ENCODE measurements around the gene CCDC117.
"Not testable (repeated sequence)": the region's sequence is repeated elsewhere in the genome, so short reads cannot be mapped to it uniquely, and the experiment has no call there.

The CCDC117 gene

GRCh38 chr22:28772633-28773460 lies at the start of gene CCDC117:
CCDC117 (plus strand) TSS chr22:28772695; CDS start chr22:28772850, 155 bp downstream.
- DNase-seq, result peak; percentile 72

DNA sequence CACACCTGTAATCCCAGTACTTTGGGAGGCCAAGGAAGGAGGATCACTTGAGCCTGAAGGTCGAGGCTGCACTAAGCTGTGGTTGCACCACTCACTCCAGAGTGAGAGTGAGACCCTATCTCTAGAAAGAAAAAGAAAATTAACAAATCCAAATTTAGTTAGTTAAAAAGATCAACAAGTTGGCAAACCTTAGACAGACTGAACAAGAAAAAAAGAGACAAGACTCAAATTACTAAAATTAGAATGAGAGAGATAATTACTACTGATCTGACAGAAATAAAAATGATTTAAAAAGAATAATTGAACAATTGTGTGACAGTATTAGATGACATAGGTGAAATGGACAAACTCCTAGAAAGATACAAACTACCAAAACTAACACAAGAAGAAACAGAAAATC lies 44.5 kb upstream of the CCDC117 start:
- no peak for DNase-seq

DNA sequence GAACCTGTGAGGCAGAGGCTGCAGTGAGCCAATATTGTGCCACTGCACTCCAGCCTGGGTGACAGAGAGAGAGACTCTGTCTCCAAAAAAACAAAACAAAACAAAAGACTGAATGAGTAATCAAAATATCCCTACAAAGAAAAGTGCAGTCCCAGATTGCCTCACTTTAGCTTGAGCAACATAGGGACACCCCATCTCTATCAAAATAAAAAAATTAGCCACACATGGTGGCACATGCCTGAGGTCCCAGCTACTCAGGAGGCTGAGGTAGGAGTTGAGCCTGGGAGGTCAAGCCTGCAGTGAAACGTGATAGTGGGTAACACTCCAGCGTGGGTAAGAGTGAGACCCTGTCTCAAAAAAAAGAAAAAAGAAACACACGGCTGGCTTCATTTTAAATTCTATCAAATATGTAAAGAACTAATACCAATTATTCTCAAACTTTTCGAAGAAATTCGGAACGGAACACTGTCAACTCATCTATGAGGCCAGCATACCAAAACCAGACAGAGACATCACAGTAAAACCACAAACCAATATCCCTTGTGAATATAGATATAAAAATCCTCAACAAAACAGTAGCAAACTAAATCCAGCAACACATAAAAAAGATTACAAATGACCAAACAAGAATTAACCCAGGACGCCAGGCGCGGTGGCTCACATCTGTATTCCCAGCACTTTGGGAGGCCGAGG lies 43.7 kb upstream of the CCDC117 start:
- no peak for DNase-seq

DNA sequence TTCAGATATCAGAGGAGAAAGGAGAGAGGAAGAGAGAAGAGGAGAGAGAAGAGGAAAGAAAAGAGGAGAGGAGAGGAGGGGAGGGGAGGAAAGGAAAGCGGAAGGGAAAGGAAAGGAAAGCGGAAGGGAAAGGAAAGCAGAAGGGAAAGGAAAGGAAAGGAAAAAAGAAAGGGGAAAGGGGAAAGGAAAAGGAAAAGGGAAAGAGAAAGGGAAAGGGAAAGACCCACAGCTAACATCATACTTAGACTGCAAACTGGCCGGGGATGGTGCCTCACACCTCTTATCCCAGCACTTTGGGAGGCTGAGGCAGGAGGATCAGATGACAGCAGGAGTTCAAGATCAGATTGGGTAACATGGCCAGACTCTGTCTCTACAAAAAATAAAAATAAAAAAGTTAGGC lies 42.3 kb upstream of the CCDC117 start:
- DNase-seq, result no peak

DNA sequence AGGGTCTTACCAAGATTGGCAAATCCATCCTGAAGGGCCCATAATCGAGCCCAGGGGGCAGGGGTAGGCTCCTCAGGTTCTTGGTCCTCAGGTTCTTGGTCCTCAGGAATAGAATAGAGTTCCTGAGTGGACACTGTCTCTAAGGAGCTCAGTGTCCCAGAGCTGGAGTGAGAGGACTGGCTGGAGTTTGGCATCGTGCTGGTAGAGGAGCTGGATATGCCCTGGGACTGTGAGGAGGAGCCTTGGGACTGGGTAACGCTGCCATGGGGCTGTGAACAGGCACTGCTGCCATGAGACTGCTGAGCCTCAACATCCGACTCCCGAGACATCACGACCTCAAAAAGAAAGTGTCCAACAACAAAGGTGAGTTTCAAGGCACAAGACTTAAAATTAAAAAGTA lies 38.1 kb upstream of the CCDC117 start:
- DNase-seq, result no peak

DNA sequence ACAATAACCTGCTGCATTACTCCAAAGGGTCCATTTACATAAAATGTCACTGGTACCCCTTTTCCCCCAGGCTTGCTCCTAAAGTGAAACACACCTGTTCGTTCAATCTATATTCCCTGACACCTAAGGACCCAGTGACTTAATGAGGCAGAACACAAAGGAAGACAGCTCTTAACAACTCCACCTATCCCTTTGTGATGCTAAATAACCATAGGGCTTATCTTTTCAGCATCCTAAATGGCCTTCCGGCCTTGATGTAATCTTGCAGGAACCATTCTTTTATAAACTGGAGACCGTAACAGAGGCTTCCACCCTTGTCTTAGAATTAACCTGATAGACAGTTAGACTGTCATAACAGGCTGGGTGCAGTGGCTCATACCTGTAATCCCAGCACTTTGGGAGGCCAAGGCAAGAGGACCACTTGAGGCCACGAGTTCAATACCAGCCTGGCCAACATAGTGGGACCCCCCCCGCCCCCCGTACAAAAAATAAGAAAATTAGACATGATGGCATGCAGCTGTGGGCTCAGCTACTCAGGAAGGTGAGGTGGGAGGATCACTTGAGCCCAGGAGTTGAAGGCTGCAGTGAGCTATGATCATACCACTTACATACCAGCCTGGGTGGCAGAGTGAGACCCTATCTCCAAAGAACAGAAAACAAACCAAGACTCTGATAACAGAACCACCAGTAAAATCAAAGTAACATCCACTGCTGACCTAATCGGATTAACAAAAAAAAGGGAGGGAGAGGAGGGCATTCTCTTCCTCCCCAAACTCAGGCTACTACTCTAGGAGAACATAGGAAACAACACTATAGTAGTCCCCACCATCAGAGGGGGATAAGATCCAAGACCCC lies 36.0 kb upstream of the CCDC117 start:
- no peak for DNase-seq

DNA sequence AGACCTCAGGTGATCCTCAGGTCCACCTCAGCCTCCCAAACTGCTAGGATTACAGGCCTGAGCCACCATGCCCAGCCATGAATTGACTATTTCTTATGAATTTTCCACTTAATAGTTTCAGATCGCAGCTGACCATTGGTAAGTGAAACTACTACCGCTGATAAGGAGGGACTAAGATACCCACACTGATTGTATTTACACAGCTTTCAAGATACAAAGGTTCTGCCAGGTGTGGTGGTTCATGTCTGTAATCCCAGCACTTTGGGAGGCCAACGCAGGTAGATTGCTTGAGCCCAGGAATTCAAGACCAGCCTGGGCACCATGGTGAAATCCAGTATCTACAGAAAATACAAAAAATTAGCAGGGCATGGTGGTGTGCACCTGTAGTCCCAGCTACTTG lies 34.8 kb upstream of the CCDC117 start:
- no peak for DNase-seq

- DNase-seq, result not testable (repeated sequence)
Measured at GRCh38 chr22:28738876-28739275, 33.6 kb upstream of the CCDC117 start.

DNA sequence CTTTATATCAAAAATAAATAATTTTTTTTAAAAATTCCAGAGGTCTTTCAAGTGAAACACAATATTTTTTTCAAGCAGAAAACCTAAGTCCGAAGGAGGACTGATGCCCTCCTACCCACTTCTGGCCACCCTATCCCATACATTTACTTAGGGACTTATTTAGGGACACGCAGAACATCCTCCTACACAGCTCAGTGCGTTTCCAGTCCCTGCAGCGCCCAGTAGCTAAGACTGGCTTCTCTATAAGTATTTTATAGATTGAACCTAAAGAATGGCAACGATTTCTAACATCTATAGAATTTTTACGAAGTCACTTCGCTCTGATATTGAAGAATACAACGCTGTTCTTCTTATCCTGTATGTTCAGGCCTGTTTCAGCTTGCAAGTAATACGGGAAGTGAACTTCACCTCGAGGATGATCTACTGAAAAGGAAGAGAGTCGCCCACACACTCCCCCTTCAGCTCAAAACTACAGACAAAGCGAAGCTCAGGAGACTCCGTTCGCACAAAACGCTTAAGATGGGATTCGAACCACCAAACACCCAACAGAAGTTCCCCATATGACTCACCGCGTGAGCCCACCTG lies 31.2 kb upstream of the CCDC117 start:
- DNase-seq, result no peak

GRCh38 chr22:28741785-28742561 lies 30.5 kb upstream of the CCDC117 start, which contains the start of the genes CHEK2 and HSCB:
CHEK2 (minus strand) TSS chr22:28741820; CDS start chr22:28734721, 7,099 bp downstream.
HSCB (plus strand) TSS chr22:28742039; CDS start chr22:28742096, 57 bp downstream.
- DNase-seq, result peak; percentile 94

GRCh38 chr22:28742562-28742962 lies 29.9 kb upstream of the CCDC117 start:
- DNase-seq, result peak; percentile 88

- DNase-seq, result no peak
Measured at GRCh38 chr22:28743852-28744251, 28.6 kb upstream of the CCDC117 start.

- no peak for DNase-seq
Measured at GRCh38 chr22:28750471-28750881, 22.0 kb upstream of the CCDC117 start.

GRCh38 chr22:28754512-28754911 lies 18.0 kb upstream of the CCDC117 start:
- not testable (repeated sequence) for DNase-seq

GRCh38 chr22:28759861-28760560 lies 12.5 kb upstream of the CCDC117 start:
- DNase-seq, result no peak

DNA sequence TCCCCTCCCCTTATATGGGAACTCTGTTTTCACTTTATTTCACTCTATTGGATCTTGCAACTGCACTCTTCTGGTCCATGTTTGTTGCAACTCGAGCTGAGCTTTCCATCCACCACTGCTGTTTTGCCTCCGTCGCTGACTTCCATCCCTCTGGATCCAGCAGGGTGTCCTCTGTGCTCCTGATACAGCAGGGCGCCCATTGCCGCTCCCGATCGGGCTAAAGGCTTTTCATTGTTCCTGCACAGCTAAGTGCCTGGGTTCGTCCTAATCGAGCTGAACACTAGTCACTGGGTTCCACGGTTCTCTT lies 11.1 kb upstream of the CCDC117 start:
- DNase-seq, result no peak

DNA sequence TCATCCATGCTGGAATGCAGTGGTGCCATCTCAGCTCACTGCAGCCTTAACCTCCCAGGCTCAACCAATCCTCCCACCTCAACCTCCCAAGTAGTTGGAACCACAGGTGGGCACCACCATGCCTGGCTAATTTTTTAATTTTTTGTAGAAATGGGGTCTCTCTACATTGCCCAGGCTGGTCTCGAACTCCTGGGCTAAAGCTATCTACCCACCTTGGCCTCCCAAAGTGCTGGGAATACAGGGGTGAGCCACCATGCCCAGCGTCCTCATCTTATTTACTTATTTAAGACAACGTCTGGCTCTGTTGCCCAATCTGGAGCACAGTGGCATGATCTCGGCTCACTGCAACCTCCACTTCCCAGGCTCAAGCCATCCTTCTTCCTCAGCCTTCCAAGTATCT lies 10.5 kb upstream of the CCDC117 start:
- not testable (repeated sequence) for DNase-seq

DNA sequence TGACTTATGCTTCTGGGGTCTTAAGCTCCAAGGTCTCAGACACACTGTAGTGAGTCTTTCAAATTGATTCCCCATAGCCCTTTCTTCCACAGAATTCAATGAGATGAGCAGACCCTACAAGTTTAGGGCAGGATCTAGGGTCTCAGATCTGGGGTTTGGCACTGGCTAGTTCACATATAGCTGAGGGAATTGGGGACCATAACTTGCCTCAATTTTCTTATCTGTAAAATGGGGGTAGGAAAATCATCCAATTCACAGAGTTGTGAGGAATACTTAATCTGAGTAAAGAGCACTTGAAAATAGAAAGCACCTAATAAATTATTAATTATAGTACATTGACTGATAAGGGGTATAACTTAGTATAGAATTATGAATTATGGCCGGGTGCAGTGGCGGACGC lies 5.9 kb upstream of the CCDC117 start:
- no peak for DNase-seq

GRCh38 chr22:28768701-28769393 lies 3.6 kb upstream of the CCDC117 start:
- no peak for DNase-seq

- DNase-seq, result no peak
Measured at GRCh38 chr22:28769394-28770085, 3.0 kb upstream of the CCDC117 start.

All from NCI-H510A (cell line).